ENCODE measurements around the gene NFILZ.

The NFILZ gene, protein sequence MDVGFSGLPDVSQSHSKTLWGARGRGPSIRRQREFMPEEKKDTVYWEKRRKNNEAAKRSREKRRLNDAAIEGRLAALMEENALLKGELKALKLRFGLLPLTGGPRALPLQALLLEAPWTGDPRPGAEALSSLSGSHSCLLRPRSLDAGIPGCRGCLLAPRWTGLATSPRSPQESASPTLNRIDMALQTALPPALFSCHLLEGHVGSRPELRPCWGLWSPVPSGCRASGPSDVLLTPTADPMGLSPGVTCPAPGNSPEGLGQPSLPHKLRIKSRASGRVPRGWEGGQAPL

DNA sequence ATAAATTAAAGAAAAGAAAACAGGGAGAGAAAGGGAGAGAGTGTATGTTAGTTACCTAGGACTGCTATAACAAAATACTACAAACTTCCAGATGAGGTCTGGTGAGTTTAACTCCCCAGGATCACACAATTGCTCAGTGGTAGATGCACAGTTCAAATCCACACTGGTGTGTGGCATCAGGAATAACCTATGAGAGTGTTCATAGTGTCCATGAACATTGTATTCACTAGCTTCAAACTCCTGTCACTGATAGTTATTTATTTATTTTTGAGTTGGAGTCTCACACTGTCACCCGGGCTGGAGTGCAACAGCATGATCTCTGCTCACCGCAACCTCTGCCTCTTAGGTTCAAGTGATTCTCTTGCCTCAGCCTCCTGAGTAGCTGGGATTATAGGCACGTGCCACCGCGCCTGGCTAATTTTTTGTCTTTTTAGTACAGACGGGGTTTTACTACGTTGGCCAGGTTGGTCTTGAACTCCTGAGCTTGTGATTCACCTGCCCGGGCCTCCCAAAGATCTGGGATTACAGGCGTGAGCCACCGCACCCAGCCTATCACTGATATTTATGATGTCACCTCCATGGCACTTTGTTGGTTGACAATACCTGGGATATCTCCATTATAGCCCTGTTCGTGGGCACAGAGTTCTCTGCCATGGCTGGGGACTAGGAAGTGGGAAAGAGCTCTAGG, at the start of gene NFILZ:
Gene NFILZ (plus strand): TSS at position 638 of the 688 bp plus-strand sequence. CDS start 46,133 bp downstream, outside the sequence.
- DNase-seq, result no peak

DNA sequence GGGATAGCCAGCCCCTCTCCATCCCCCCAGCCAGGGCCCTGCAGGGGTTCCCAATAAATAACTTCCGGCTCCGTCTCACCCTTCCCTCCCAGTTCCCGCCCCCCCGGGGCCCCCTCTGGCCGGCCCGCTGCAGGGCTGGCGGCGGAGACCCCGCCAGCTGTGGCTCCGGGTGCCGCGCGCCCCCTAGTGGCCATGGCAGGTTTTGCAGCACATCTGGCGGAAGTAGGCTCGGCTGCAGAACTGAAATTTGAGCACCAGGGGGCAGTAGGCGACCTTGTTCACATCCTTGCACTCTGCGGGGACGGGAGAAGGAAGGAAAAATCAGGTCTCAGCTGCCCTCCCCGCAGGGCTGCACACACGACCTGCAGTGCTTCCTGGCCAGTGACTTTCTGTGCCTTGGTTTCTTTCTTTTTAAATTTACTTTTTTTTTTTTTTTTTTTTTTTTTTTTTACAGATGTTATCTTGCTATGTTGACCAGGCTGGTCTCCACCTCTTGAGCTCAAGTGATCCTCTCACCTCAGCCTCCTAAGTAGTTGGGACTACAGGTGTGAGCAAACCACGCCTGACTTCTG, 49.6 kb upstream of the NFILZ start:
- DNase-seq, result peak; percentile 84

DNA sequence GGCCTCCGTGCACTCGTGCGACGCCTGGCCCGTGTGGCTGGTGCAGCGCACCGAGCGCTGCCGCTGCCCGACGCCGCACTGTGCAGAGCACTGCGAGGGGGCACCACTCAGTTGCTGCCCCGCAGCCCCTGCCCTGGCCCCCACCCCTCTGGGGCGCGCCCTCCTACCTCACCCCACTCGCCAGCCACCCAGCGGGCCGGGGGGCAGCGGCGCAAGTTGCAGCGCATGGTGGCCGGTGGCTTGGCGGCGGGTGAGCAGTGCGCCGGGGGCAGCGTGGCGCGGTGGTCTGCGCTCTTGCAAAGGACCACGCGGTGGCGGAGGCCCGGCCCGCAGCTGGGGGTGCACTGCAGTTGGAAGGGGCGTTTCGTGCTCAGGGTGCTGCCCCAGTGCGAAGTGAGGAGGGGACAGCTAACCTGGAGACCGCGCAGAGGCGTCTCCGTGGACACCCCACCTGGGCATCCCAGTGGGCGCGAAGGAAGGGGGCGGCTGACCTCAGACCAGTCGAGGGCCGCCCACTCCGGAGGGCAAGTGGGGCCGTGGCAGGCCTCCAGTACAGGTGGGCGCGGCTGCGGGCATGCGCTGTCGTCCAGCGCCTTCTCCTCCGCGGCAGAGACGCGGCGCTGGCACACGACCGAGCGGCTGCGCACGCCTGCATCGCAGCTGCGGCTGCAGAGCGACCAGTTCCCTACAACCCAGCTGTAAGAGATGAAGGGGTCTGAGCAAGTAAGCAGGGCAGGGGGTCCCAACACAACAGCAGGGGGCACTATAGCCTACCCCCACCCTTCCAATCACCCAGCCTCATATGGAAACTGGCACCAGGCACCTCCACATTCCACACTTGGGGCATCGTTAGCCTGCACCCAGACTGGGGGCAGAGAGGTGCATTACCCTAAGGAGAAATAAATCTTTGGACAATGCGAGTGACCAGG, 45.2 kb upstream of the NFILZ start:
- DNase-seq, result no peak

DNA sequence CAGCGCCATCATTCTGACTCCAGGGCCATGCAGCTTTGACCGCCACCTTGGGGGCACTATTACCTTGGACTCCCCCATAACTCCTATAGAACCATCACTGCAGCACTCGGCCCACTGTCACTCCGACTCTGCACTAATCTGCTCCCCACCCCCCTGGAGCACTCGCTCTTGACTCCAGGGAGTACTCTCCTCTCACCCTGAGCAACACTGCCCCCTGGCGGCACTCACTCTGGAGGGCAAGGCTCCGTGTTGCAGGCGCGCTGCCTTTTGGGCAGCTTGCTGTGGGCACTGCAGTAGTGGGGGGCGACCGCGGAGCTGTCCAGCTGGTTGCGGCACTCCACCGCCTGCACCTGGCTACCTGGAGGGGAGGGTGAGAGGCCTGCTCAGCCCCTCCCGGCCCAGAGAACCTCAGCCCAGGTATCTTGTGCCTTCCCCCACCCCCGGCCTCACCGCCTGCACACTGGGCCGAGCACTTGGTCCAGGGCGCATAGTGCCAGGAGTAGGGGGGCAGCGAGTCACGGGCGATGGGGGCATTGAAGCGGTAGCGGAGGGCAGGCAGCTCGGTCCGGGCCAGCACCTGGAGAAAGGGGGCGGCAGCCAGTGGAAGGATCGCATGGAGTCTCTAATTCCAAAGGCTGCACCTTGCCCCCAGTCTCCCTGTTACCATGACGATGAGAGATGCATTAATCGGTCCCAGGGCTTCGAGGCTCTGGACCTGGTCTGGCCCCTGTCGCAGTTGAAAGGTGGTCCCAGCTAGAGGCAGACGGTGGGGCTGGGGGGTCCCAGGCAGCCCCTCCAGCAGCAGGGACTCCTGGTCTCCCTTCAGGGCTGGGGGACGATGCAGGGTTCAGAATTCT, 44.3 kb upstream of the NFILZ start:
- DNase-seq, result peak; percentile 58

DNA sequence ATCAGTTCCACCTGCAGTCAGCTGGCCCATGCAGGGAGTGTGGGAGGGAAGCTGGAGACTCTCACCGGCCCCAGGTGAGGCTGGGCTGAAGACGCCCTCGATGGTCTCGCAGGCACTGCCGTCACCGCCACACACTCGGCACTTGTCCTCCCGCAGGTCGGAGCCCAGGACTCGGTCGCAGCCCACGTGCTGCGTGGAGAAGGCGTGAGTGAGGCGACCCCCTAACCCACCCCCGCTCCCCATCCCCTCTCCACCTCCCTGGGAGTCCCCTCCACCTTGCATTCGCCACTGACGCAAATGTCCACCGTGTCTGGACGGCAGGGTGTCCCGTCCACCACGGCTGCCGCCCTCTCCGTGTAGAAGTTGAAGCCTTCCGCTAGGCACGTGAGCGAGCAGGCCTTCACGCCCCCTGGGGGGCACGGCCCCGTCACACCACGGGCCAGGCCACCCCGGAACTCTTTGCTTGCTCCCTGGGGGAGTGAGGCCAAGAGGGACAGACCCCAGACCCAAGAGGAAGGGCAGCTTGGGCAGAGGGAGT, 41.2 kb upstream of the NFILZ start:
- DNase-seq, result no peak

DNA sequence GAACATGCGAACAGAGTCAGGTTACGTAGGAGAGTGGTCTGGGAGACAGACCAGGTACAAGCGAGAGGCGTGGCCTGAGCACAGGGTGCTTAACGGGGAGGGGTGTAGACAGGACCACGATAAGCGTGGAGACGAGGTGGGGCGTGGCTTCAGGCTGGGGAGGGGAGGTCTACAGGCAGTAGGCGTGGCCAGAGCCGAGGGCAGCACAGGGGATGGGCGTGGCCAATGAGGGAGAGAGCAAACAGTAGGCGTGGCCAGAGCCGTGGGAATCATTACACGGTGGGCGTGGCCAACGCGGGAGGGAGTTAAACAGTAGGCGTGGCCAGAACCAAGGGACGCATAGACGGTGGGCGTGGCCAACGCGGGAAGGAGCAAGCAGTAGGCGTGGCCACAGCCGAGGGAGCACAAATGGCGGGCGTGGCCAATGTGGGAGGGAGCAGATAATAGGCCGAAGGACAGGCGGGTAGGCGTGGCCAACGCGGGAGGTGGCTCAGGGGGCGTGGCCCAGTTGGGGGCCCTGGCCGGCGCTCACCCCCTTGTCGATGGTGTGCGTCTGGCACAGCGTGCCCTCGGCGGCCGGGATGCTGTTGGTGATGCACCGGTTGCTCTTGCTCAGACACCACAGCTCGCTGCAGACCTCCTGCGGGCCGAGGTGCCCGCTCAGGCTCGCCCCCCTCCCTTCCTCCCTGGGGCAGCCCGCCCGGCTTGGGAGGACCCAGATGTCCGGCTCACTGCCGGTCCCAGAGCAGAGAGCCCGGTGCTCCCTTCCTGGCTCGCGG, 38.0 kb upstream of the NFILZ start:
- peak; percentile 93 for DNase-seq

DNA sequence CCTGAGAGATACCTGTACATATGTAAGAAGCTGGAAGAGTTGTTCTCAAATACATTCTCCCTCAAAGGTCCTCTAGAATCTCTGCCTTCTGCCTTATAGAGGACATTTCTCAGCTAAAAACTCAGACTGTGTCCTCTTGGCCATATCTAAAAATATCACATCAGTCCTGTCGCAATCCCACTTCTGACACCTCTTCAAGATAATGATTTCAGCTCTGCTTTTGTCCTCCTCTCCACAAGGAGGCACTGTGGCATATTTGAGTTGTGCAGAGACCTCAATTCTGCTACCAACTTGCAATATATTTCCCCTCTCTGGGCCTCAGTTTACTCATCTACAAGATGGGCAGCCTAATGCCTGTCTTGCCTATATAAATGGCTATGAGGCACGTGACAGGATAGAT, 36.5 kb upstream of the NFILZ start:
- DNase-seq, result no peak

DNA sequence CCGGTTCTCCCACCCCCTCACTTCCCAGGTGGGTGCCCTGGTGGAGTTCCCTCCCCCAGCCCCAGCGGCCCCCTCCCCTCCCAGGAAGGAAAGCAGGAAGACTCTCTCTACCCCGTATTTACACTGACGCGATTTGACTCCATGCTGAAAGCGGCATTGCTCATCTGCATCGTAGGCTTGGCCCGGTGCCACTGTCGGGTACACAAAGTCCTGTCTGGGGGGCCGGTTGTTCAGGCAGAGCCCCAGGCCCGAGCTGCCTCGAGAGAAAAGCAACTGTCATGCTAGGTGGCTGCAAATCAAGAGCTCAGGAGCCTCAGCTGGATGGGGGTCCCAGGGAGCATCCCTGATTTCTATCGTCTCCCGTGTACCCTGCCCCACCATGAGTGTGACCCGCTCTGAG, 34.8 kb upstream of the NFILZ start:
- no peak for DNase-seq

DNA sequence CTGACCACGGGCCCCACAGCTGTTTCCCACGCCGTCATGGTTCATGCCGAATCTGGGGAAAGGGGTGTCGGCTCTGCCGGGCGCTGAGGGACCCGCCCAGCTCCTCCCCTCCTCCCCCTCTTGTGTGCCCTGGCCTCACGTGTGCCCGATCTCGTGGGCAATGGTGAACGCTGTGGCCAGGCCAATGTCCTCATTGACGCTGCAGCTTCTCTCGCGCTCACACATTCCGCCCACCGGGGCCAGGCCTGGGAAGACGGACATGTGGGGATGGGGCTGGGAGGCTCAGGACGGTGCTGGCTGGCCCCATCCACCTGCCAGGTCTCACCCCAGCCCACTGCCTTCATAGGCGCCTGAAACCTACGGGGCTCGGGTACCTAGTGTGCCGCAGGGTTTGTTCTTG, 34.3 kb upstream of the NFILZ start:
- DNase-seq, result no peak

DNA sequence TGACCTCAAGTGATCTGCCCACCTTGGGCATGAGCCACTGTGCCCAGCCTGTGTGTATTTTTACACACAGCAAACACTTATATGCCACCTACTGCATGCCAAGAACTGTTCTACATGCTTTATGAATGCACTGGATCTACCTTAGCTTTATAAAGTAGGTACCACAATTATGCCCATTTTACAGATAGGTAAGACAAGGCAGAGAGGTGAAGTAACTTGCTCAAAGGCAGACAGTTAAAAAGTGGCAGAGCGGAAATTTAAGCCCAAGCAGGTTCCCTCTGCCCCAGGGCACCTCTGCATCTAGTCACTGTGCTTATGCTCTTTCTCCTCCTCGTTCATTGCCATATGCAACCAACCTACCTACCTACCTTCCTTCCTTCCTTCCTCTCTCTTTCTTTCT, 30.4 kb upstream of the NFILZ start:
- DNase-seq, result no peak

DNA sequence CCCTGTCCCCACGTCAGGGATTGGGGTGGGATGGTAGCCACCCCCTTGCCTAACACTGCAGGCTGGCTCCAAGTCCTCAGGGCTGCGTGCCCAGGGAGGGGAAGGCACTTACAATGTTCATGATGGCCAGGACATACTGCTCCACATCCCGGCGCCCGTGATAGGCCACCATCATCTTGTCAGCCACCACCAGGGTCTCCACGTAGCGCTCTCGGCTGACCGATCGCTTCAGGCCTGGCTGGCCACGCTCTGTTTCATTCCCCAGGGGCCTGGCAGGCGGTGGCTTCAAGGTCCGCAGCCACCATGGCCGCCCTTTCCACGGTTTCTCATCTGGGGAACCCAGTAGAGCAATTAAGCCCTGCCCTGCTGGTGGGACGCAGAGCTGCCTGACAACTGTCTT, 29.6 kb upstream of the NFILZ start:
- DNase-seq, result no peak

DNA sequence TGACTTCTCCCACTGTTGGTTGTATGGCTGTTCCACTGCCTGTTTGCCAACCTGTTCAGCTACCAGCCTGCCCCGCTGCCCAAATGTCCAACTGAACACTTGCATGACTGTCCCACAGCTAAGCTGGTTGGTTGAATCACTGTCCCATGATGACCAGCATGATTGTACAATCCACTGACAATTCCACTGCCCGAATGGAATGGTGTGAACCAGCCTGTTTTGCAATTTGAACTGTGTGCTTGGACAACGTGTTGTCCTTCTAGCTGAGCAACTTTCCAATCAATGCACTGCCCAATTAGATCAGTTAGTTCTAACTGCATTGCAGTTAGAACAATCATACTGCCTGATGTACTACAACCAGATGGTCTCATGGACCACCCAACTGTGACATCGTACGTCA, 28.6 kb upstream of the NFILZ start:
- no peak for DNase-seq

DNA sequence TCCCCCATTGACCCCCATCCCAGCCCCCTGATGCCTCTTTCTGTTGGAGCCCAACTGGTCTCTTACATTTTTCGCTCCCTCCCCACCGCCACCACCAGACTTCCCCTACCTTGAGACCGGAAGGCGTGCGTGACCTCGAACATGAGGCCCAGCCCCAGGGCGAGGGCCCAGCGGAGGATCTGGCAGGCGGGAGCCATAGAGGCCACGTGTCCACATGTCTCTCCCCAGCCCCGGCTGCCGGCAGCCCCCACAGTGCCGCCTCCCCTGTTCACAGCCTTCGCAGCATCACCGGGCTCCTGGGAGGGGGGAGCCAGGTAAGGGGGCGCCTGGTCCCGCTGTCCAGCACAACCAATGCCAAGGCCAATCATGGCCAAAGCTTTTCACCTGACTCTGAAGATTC, 24.9 kb upstream of the NFILZ start:
- no peak for DNase-seq

DNA sequence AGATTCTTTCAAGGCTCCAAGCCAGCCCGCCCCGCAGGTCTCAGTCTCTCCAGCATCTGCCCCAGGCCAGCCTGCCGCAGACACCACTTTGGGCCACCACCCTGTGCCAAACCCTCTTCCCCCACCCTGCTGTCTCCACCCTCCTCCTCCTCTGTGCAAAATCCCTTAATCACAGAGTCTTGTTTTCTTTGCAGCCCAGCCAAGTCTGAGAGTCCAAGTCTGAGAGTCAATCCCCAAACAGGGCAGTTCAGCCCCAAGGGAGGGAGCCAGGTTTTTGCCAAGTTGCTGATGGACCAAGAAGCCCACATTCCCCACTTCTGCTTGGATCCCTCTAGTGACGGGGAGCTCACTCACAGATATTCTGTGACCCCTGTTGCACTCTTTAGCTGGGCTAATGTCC, 23.0 kb upstream of the NFILZ start:
- DNase-seq, result no peak

DNA sequence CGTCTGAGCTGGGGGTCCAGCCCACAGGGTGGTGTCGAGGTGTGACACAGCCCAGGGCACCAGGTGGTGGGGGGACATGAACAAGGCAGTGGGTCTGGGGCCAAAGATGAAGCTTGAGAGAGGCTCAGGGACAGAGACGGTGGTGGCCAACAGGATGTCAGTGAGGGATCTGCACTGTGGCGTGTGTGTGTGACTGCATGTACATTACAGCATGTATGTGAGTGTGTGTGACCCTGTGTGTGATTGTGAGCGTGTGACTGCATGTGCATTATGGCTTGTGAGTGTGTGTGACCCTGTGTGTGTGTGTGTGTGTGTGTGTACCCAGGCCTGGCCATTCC, 21.5 kb upstream of the NFILZ start:
- no peak for DNase-seq

DNA sequence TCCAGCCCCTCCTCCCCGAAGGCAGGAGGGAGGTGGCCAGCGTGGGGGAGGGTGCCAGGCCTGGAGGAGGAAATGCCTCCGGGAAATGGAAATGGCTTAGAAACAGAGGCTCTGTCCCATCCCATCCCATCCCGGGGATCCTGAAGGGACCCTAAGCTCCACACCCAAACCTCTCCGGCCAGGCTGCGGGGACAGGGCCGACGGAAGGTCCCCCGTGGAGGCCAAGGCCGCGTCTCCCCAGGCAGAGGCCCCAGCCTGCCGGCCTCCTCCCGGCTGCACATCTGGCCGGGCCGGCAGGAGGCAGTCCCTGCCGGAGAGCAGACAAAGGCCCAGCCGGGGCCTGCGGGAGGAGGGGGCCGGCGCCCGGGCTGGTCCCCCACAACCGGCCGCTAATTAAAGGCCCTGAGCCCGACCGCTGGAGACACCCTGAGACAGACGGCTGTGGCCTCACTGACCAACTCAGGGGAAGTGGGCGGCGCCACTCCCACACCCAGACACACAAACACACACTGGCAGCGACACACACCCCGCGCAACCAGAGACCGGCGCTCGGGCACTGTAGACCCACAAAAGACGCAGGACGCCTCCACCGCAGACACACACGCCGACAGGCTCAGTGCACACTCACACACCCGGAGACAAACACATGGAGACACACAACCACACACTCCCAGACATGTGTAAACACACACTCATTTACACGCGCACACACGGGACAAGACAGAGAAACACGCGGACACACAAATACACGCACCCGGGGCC, 21.0 kb upstream of the NFILZ start:
- DNase-seq, result no peak

DNA sequence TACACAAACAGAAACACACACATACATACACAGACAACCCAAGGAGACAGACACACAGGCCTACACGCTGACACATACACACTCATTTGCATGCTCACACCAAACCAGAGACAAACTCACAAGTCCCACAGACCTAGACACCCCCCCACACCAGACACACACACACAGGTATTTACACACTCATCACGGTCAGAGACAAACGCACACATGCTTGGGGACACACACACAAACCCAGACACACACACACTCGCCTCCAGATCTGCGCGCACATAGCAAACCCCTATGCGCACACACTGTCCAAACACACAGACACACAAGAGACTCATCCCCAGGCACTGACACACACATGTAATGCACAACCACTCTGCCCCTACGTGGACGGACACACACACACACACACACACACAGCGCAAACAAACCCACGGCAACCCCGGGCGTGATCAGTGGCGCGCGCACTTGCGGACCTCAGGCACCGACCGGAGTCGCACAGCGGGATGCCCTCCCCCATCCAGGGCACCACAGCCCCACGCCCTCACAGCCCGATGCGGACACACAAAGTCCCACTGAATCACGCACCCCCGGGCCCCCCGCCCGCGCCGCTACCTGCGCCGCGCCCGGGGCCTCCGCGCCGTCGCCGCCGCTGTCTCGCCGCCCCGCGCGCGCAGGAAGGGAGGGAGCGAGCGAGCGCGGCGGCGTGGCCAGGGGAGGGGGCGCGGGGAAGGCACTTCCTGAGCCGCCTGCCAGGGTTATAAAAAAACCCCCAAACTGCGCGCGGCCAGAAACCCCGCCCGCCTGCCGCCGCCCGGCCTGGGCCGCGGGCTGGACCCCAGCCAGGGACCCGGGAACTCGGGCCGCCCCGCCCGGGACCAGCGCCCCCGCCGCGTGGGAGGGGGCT, 20.1 kb upstream of the NFILZ start, which contains the start of gene ADAMTS10:
Gene ADAMTS10 (minus strand): TSS at position 675 of the 895 bp plus-strand sequence. CDS start 5,005 bp downstream, outside the sequence.
- DNase-seq, result peak; percentile 45

DNA sequence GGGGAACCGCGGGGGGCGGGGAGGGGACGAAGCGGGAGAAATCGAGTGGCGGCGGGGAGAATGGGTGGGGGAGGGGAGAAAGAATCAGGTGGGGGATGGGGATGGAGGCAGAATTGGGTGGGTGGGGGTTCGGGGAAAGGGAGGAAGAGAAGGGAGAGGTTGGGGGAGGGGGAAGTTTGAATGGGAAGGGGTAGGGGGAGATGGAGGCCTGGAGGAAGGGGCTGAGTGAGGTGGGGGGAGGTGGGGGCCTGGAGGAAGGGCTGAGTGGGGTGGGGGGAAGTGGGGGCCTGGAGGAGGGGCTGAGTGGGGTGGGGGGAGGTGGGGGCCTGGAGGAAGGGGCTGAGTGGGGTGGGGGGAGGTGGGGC, 19.5 kb upstream of the NFILZ start:
- DNase-seq, result no peak

DNA sequence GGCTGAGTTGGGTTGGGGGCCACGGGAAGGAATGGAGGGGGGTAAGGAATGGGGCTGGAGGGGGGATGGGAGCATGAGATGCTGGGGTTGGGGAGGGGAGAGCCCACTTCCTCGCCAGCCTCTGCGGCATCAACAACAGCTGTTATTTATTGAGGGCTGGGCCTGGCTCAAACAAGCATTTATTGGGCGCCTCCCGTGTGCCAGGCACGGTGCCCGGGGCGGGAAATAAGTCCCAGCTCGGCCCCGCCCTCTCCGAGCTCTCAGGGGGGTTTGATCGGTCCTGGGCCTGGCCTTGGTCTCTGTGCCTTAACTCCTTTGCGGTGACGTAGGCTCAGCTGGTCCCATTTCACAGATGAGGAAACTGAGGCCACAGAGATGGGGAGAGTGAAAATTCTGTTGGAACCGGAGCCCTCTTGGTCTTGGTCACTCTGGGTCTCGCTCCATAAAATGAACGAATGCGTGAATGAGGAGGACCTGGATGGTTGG, 19.0 kb upstream of the NFILZ start:
- no peak for DNase-seq
